ENCODE results near the gene CTNNBIP1. TPM values are rescaled to one million over a fixed set of nuclear protein-coding genes. Genes with fewer than 3 reads are reported as not detected.

CTNNBIP1 gene
- total and polyA plus RNA-seq, 9 of the 15 experiments (the other 6 are each of a cell fraction or from before 2014, with no cell fraction given): 0.65 to 29.2 (median 14.7) TPM

- TF ChIP-seq CTCFL (IDR thresholded peaks at IDR 0.05; ENCODE audit: borderline replicate concordance, insufficient read depth, low read depth, low read length, poor library complexity, severe bottlenecking): no peak
- no peak for TF ChIP-seq CGGBP1 (CRISPR knock-in tag; IDR thresholded peaks at IDR 0.05)
- TF ChIP-seq HOXB6 (CRISPR knock-in tag; IDR thresholded peaks at IDR 0.05; ENCODE audit: borderline replicate concordance): no peak
- TF ChIP-seq FIP1L1 (IDR thresholded peaks at IDR 0.05; ENCODE audit: low read depth, low read length, poor library complexity, severe bottlenecking): no peak
- no peak for TF ChIP-seq ZNF232 (CRISPR knock-in tag; IDR thresholded peaks at IDR 0.05)
- TF ChIP-seq DMBX1 (CRISPR knock-in tag; IDR thresholded peaks at IDR 0.05; ENCODE audit: borderline replicate concordance): peak; percentile 78
- no peak for TF ChIP-seq HEY1 (CRISPR knock-in tag; IDR thresholded peaks at IDR 0.05; ENCODE audit: borderline replicate concordance)
- peak; percentile 69 to 82 for TF ChIP-seq FOXK2 (conservative IDR thresholded peaks at IDR 0.05 in 1 of 2, IDR thresholded peaks at IDR 0.05 in 1 of 2; ENCODE audit: low read depth in 2 of 2)
- TF ChIP-seq KHSRP (IDR thresholded peaks at IDR 0.05): 0 out of 2 replicates have a peak, but pooled peaks have one; percentile 32
- TF ChIP-seq, protein P1, sequence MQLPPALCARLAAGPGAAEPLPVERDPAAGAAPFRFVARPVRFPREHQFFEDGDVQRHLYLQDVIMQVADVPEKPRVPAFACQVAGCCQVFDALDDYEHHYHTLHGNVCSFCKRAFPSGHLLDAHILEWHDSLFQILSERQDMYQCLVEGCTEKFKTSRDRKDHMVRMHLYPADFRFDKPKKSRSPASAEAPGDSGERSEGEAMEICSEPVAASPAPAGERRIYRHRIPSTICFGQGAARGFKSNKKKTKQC (CRISPR knock-in tag; IDR thresholded peaks at IDR 0.05): no peak
- TF ChIP-seq ZNF707 (CRISPR knock-in tag; conservative IDR thresholded peaks at IDR 0.05): no peak
- TF ChIP-seq, protein P2, sequence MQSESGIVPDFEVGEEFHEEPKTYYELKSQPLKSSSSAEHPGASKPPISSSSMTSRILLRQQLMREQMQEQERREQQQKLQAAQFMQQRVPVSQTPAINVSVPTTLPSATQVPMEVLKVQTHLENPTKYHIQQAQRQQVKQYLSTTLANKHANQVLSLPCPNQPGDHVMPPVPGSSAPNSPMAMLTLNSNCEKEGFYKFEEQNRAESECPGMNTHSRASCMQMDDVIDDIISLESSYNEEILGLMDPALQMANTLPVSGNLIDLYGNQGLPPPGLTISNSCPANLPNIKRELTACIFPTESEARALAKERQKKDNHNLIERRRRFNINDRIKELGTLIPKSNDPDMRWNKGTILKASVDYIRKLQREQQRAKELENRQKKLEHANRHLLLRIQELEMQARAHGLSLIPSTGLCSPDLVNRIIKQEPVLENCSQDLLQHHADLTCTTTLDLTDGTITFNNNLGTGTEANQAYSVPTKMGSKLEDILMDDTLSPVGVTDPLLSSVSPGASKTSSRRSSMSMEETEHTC (IDR thresholded peaks at IDR 0.05): peak; percentile 63; the same call in 1 of the 2 replicates
- no peak for TF ChIP-seq ZBTB7A (IDR thresholded peaks at IDR 0.05; ENCODE audit: borderline replicate concordance, control insufficient read depth, low read depth, low read length)
- TF ChIP-seq COPS2 (conservative IDR thresholded peaks at IDR 0.05): no peak
- peak; percentile 16 to 65; a peak in 3 of 4 replicates for TF ChIP-seq MNT (conservative IDR thresholded peaks at IDR 0.05)
- no peak for TF ChIP-seq SLC30A9 (CRISPR knock-in tag; IDR thresholded peaks at IDR 0.05)
- no peak for TF ChIP-seq MBD2 (IDR thresholded peaks at IDR 0.05; ENCODE audit: borderline replicate concordance, low read depth)
- TF ChIP-seq PTBP1 (IDR thresholded peaks at IDR 0.05; ENCODE audit: low read depth, low read length): no peak
Measured at GRCh38 chr1:9929431-9930385, 19.6 kb upstream of the CTNNBIP1 start (continued).
